PC-3 (cell line): Measurements from ENCODE around the gene FBXW7. TPM values are rescaled to one million over a fixed set of nuclear protein-coding genes. Genes with fewer than 3 reads are reported as not detected.
A peak's percentile ranks its signal among the peaks of the same experiment; 100 is the strongest.

Source experiments
- ATAC-seq: fragments of 200-7000 bp; cut with Tn5 transposase; 2 replicates; pipeline ENCODE4 v1.9.1; 2020; ENCODE audit warnings: mild to moderate bottlenecking, moderate library complexity
- BruUV-seq: library from RNA; stranded (reverse); fragments of 400-500 nt; replicated peaks from 2 replicates; lab custom pipeline; 2021; lab: Mats Ljungman, UMichigan
- CTCF ChIA-PET: fragments of 300-600 bp; sonication (Branson Sonifier 250); formaldehyde crosslinking; loops from one replicate; lab custom pipeline; 2022; ENCODE audit warnings: antibody characterized with exemption; lab: Charles Lee
- POLR2A ChIA-PET: fragments of 300-600 bp; sonication (Branson Sonifier 250); formaldehyde crosslinking; loops from one replicate; lab custom pipeline; 2022; ENCODE audit warnings: antibody characterized with exemption; ENCODE audit not compliant: unreplicated experiment; lab: Charles Lee
- DNase-seq: peaks from one replicate; pipeline ENCODE4 v3.0.0-alpha.2; 2015
- H2AFZ ChIP-seq: fragments of 300-600 bp; sonication (generic); 2 replicates; pipeline ENCODE4 v1.6.0; 2016; ENCODE audit warnings: antibody characterized with exemption, low read length
- H3F3A ChIP-seq: fragments of 300-600 bp; sonication (generic); one replicate; pipeline ENCODE4 v1.6.0; 2017; ENCODE audit warnings: antibody characterized with exemption, low read length, control low read depth, mild to moderate bottlenecking; ENCODE audit not compliant: unreplicated experiment
- H3K27ac ChIP-seq: fragments of 300-600 bp; sonication (generic); 2 replicates; pipeline ENCODE4 v1.5.1; 2016; ENCODE audit warnings: mild to moderate bottlenecking, low read length
- H3K27me3 ChIP-seq: fragments of 300-600 bp; sonication (generic); 2 replicates; pipeline ENCODE4 v1.6.1; 2016; ENCODE audit warnings: low read length, mixed read lengths
- H3K36me3 ChIP-seq: fragments of 300-600 bp; sonication (generic); 2 replicates; pipeline ENCODE4 v1.6.1; 2016; ENCODE audit warnings: low read depth, mixed run types, low read length, mixed read lengths
- H3K4me1 ChIP-seq: fragments of 300-600 bp; sonication (generic); 2 replicates; pipeline ENCODE4 v1.5.1; 2016; ENCODE audit warnings: low read length; ENCODE audit not compliant: insufficient read depth
- H3K4me2 ChIP-seq: fragments of 300-600 bp; sonication (generic); 2 replicates; pipeline ENCODE4 v1.6.0; 2016; ENCODE audit warnings: low read length
- H3K4me3 ChIP-seq: fragments of 300-600 bp; sonication (generic); 2 replicates; pipeline ENCODE4 v1.5.1; 2016; ENCODE audit warnings: mild to moderate bottlenecking, low read length, mixed read lengths
- H3K79me2 ChIP-seq: fragments of 300-600 bp; sonication (generic); 2 replicates; pipeline ENCODE4 v1.6.1; 2017; ENCODE audit warnings: low read length, mixed read lengths
- H3K9ac ChIP-seq: fragments of 300-600 bp; sonication (generic); 2 replicates; pipeline ENCODE4 v1.6.0; 2016; ENCODE audit warnings: mild to moderate bottlenecking, low read length
- H3K9me2 ChIP-seq: fragments of 300-600 bp; sonication (generic); replicated peaks from 2 replicates; pipeline ENCODE4 v1.6.1; 2016; ENCODE audit warnings: mixed run types, low read length, mixed read lengths
- H3K9me3 ChIP-seq: fragments of 300-600 bp; sonication (generic); 2 replicates; pipeline ENCODE4 v1.6.1; 2016; ENCODE audit warnings: low read length, mixed read lengths
- H4K20me1 ChIP-seq: fragments of 300-600 bp; sonication (generic); 2 replicates; pipeline ENCODE4 v1.6.1; 2016; ENCODE audit warnings: low read length, mixed read lengths
- EZH2 ChIP-seq: fragments of 300-600 bp; sonication (generic); IDR thresholded peaks from one replicate; pipeline ENCODE4 v1.6.1; 2017; ENCODE audit warnings: antibody characterized with exemption, mild to moderate bottlenecking, low read length; ENCODE audit not compliant: unreplicated experiment
- EZH2phosphoT487 ChIP-seq: fragments of 300-600 bp; sonication (generic); IDR thresholded peaks from 2 replicates; pipeline ENCODE4 v1.6.1; 2018; ENCODE audit warnings: mild to moderate bottlenecking, antibody characterized with exemption, low read length, borderline replicate concordance
- intact Hi-C: fragments of 100-400 bp; cut with micrococcal nuclease; formaldehyde crosslinking; loops from 2 replicates; pipeline ENCODE4 v1.9.0; 2023
- total RNA-seq: library from RNA; depleted of rRNA; stranded (reverse); fragments of >200 nt; gene quantifications from 2 replicates; pipeline ENCODE4 v1.2.3, GENCODE V29; 2014
- TF ChIP-seq, protein P1 (sequence below): fragments of 300-600 bp; sonication (generic); conservative IDR thresholded peaks from 2 replicates; pipeline ENCODE4 v1.5.1; 2017; ENCODE audit warnings: antibody characterized with exemption, low read depth, mild to moderate bottlenecking, low read length

The FBXW7 gene
- total RNA-seq, 1 experiment from 2014 or later = 24.3 TPM

GRCh38 chr4:152454398-152455011 is 81.4 kb downstream of the FBXW7 start:
- H2AFZ ChIP-seq = no peak overlapping the region
- DNase-seq = peak; percentile 53
- no peaks in the 10 kb centered on the region for H3K27me3 ChIP-seq
- no peaks in the 10 kb centered on the region for H3K36me3 ChIP-seq
- BruUV-seq = no TSS peak
- H3K9ac ChIP-seq = no peak overlapping the region
- H3K9me3 ChIP-seq = no peaks in the 10 kb centered on the region
- intact Hi-C loops = loop anchor here (1.0 to 5.0 kb wide), 3 partner anchors 48 to 281 kb away; no protein-coding TSS in a partner anchor
- peaks cover 49% of the 10 kb centered on the region for H3K79me2 ChIP-seq
- ATAC-seq = no peak
- ChIA-PET POLR2A (interaction anchor here (0.7 kb wide), 1 partner anchor 71 kb away, joined by 4 read pairs; no protein-coding TSS in a partner anchor), CTCF (interaction anchor here (0.6 to 1.1 kb wide), 4 partner anchors 36 to 643 kb away, joined by 3 to 4 read pairs (median 3); no protein-coding TSS in a partner anchor)
- H3K27ac ChIP-seq = no peak overlapping the region
- peaks cover 18% of the 10 kb centered on the region for H3K4me1 ChIP-seq
- H3F3A ChIP-seq = no peaks in the 10 kb centered on the region
- H3K9me2 ChIP-seq = no peaks in the 10 kb centered on the region
- no peak overlapping the region for H3K4me2 ChIP-seq
- H4K20me1 ChIP-seq = no peaks in the 10 kb centered on the region
- H3K4me3 ChIP-seq = no peak overlapping the region
- TF ChIP-seq, protein P1, sequence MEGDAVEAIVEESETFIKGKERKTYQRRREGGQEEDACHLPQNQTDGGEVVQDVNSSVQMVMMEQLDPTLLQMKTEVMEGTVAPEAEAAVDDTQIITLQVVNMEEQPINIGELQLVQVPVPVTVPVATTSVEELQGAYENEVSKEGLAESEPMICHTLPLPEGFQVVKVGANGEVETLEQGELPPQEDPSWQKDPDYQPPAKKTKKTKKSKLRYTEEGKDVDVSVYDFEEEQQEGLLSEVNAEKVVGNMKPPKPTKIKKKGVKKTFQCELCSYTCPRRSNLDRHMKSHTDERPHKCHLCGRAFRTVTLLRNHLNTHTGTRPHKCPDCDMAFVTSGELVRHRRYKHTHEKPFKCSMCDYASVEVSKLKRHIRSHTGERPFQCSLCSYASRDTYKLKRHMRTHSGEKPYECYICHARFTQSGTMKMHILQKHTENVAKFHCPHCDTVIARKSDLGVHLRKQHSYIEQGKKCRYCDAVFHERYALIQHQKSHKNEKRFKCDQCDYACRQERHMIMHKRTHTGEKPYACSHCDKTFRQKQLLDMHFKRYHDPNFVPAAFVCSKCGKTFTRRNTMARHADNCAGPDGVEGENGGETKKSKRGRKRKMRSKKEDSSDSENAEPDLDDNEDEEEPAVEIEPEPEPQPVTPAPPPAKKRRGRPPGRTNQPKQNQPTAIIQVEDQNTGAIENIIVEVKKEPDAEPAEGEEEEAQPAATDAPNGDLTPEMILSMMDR = peak; percentile 78
- TF ChIP-seq EZH2phosphoT487 (no peak), EZH2 (no peak)

GRCh38 chr4:152451496-152451895 is 84.4 kb downstream of the FBXW7 start:
- intact Hi-C loops = no loop called here
- BruUV-seq = no TSS peak
- Histone ChIP-seq H3K9ac (no peak overlapping the region), H3K9me2 (no peaks in the 10 kb centered on the region), H3K4me2 (no peak overlapping the region), H3K9me3 (no peaks in the 10 kb centered on the region), H3K4me1 (peaks cover 11% of the 10 kb centered on the region), H3K27ac (no peak overlapping the region), H2AFZ (no peak overlapping the region), H3K36me3 (no peaks in the 10 kb centered on the region), H3F3A (no peaks in the 10 kb centered on the region), H4K20me1 (no peaks in the 10 kb centered on the region), H3K79me2 (peaks cover 25% of the 10 kb centered on the region), H3K27me3 (no peaks in the 10 kb centered on the region), H3K4me3 (no peak overlapping the region)
- TF ChIP-seq EZH2 (no peak), EZH2phosphoT487 (no peak)
- TF ChIP-seq, protein P1 = no peak
- ChIA-PET CTCF (interaction anchor here (0.6 kb wide), 1 partner anchor 188 kb away, joined by 4 read pairs; no protein-coding TSS in a partner anchor), POLR2A (no interaction called here)
- no peak for ATAC-seq
- DNase-seq = no peak

DNA sequence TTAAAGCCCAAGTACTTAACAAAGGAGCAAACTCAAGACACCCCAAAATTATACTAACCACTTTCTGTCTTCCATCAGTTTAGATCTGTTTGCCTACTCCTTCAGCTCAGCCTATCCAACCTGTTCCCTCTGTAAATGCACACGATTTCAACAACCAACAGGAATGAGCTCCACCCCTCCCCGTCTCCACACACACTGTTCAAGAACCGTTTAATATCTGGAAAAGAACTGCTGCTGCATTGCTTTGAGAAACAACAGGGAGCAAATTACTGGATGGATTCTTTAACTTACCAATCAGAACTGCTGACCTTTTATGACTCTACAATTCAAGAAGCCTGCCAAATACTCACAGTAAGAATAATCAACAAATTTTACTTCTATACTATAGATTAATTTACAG is 87.0 kb downstream of the FBXW7 start:
- H3K9ac ChIP-seq = no peak overlapping the region
- POLR2A ChIA-PET = no interaction called here
- no TSS peak for BruUV-seq
- CTCF ChIA-PET = no interaction called here
- peaks cover 16% of the 10 kb centered on the region; the same call in 1 of the 2 replicates for H3K79me2 ChIP-seq
- TF ChIP-seq EZH2 (no peak), EZH2phosphoT487 (no peak)
- TF ChIP-seq, protein P1 = no peak
- H3K27ac ChIP-seq = no peak overlapping the region
- H3K9me3 ChIP-seq = no peaks in the 10 kb centered on the region
- no peak for DNase-seq
- intact Hi-C loops = no loop called here
- H4K20me1 ChIP-seq = no peaks in the 10 kb centered on the region
- H3K4me2 ChIP-seq = no peak overlapping the region
- H3K9me2 ChIP-seq = no peaks in the 10 kb centered on the region
- H3K36me3 ChIP-seq = no peaks in the 10 kb centered on the region
- no peak overlapping the region for H2AFZ ChIP-seq
- no peak for ATAC-seq
- no peaks in the 10 kb centered on the region for H3F3A ChIP-seq
- no peaks in the 10 kb centered on the region for H3K27me3 ChIP-seq
- no peak overlapping the region for H3K4me3 ChIP-seq
- no peaks in the 10 kb centered on the region for H3K4me1 ChIP-seq
